CD4-positive, CD25-positive, alpha-beta regulatory T cell (primary cell): ENCODE results near the gene LMO7. TPM values are rescaled to one million over a fixed set of nuclear protein-coding genes. Genes with fewer than 3 reads are reported as not detected.

Experiments used
- ATAC-seq, 2 donors: fragments of 150-1000 bp; cut with Tn5 transposase; one replicate each; pipeline ENCODE4 v1.10.0; 2021; ENCODE audit warnings: low read depth in 2 of 2, moderate number of reproducible peaks in 2 of 2, moderate library complexity in 1 of 2
- DNase-seq, 3 donors: peaks; one replicate each; pipeline versions ENCODE4 v3.0.0 to v3.0.0-alpha.2; 2012 to 2022; ENCODE audit warnings: mixed read lengths in 1 of 3
- H3K27ac ChIP-seq: one replicate; pipeline ENCODE4 v1.7.0; 2013; ENCODE audit warnings: mild to moderate bottlenecking, low read length; ENCODE audit not compliant: insufficient read depth, poor library complexity, severe bottlenecking
- H3K27me3 ChIP-seq: one replicate; pipeline ENCODE4 v1.7.0; 2013; ENCODE audit warnings: low read length; ENCODE audit not compliant: control insufficient read depth, insufficient read depth
- H3K36me3 ChIP-seq: one replicate; pipeline ENCODE4 v1.7.0; 2013; ENCODE audit warnings: mild to moderate bottlenecking, low read length, moderate library complexity; ENCODE audit not compliant: control insufficient read depth, insufficient read depth
- H3K4me1 ChIP-seq: 2 replicates; pipeline ENCODE4 v1.7.0; 2013; ENCODE audit warnings: mild to moderate bottlenecking, low read length; ENCODE audit not compliant: insufficient read depth, control insufficient read depth, poor library complexity, severe bottlenecking
- H3K4me3 ChIP-seq: one replicate; pipeline ENCODE4 v1.7.0; 2013; ENCODE audit warnings: low read depth, mild to moderate bottlenecking, low read length, moderate library complexity
- H3K9me3 ChIP-seq, 2 experiments: 1 replicate in 1 of 2; 2 replicates in 1 of 2; pipeline ENCODE4 v1.7.0; 2013; ENCODE audit warnings: low read length in 2 of 2, mild to moderate bottlenecking in 1 of 2, moderate library complexity in 1 of 2; ENCODE audit not compliant: control insufficient read depth in 2 of 2
- H3K27ac Mint-ChIP-seq, 3 donors: one replicate each; pipeline ENCODE4 v1.8.0; 2020 to 2022; ENCODE audit warnings: mild to moderate bottlenecking in 3 of 3, mixed read lengths in 3 of 3, moderate library complexity in 2 of 3
- H3K27me3 Mint-ChIP-seq: one replicate; pipeline ENCODE4 v1.8.0; 2022; ENCODE audit warnings: mild to moderate bottlenecking, mixed read lengths
- H3K36me3 Mint-ChIP-seq: one replicate; pipeline ENCODE4 v1.8.0; 2020; ENCODE audit warnings: mixed read lengths
- H3K4me1 Mint-ChIP-seq, 4 donors: one replicate each; pipeline ENCODE4 v1.8.0; 2020 to 2022; ENCODE audit warnings: mixed read lengths in 4 of 4, mild to moderate bottlenecking in 1 of 4
- H3K4me3 Mint-ChIP-seq, 4 donors: one replicate each; pipeline ENCODE4 v1.8.0; 2020 to 2022; ENCODE audit warnings: mild to moderate bottlenecking in 4 of 4, mixed read lengths in 4 of 4, moderate library complexity in 3 of 4
- H3K9me3 Mint-ChIP-seq, 7 donors: one replicate each; pipeline ENCODE4 v1.8.0; 2020 to 2022; ENCODE audit warnings: mixed read lengths in 7 of 7, mild to moderate bottlenecking in 3 of 7, moderate library complexity in 2 of 7
- polyA plus RNA-seq, 4 donors: library from polyadenylated mRNA; unstranded; fragments of 300-500 nt; fragmentation: Illumina TruSeq; gene quantifications; one replicate each; pipeline ENCODE4 v1.2.3, GENCODE V29; 2021
- total RNA-seq: library from RNA; stranded (reverse); gene quantifications from one replicate; pipeline ENCODE4 v1.2.3, GENCODE V29; 2022

Gene LMO7
- total and polyA plus RNA-seq, 5 donors from 2014 or later, result 4.2 to 22.5 (median 10.6) TPM

GRCh38 chr13:75745387-75745786 lies 109.3 kb downstream of the LMO7 start:
- peaks cover 9% of the 10 kb centered on the region for H3K36me3 Mint-ChIP-seq
- Histone ChIP-seq H3K27ac (no peak overlapping the region), H3K9me3 (no peaks in the 10 kb centered on the region), H3K4me3 (no peak overlapping the region), H3K4me1 (no peaks in the 10 kb centered on the region), H3K27me3 (no peaks in the 10 kb centered on the region), H3K36me3 (no peaks in the 10 kb centered on the region)
- peaks cover 0 to 10% (median 3%) of the 10 kb centered on the region in 7 donors for H3K9me3 Mint-ChIP-seq
- no peak for DNase-seq
- H3K27ac Mint-ChIP-seq, result no peak overlapping the region
- H3K27me3 Mint-ChIP-seq, result no peaks in the 10 kb centered on the region
- no peak overlapping the region for H3K4me3 Mint-ChIP-seq
- ATAC-seq, result no peak
- H3K4me1 Mint-ChIP-seq, result no peaks in the 10 kb centered on the region

- Mint-ChIP-seq H3K27me3 (no peaks in the 10 kb centered on the region), H3K9me3 (peaks cover 0 to 4% (median 2%) of the 10 kb centered on the region in 7 donors), H3K36me3 (peaks cover 5% of the 10 kb centered on the region), H3K4me1 (no peaks in the 10 kb centered on the region), H3K4me3 (no peak overlapping the region), H3K27ac (peak overlapping the region in 1 of 3 donors; percentile 57)
- Histone ChIP-seq H3K4me1 (no peaks in the 10 kb centered on the region), H3K36me3 (no peaks in the 10 kb centered on the region), H3K27me3 (no peaks in the 10 kb centered on the region), H3K4me3 (no peak overlapping the region), H3K27ac (no peak overlapping the region), H3K9me3 (no peaks in the 10 kb centered on the region)
- ATAC-seq, result no peak
- DNase-seq, result no peak
Observed at GRCh38 chr13:75748874-75749273, 112.7 kb downstream of the LMO7 start.

GRCh38 chr13:75749407-75749806 lies 113.3 kb downstream of the LMO7 start:
- Histone ChIP-seq H3K9me3 (no peaks in the 10 kb centered on the region), H3K27ac (no peak overlapping the region), H3K36me3 (no peaks in the 10 kb centered on the region), H3K4me1 (no peaks in the 10 kb centered on the region), H3K27me3 (no peaks in the 10 kb centered on the region), H3K4me3 (no peak overlapping the region)
- Mint-ChIP-seq H3K36me3 (peaks cover 8% of the 10 kb centered on the region), H3K9me3 (peaks cover 0 to 8% (median 3%) of the 10 kb centered on the region in 7 donors), H3K4me1 (no peaks in the 10 kb centered on the region), H3K4me3 (no peak overlapping the region), H3K27me3 (no peaks in the 10 kb centered on the region), H3K27ac (no peak overlapping the region)
- ATAC-seq (no peak), DNase-seq (no peak)

- peaks cover 0 to 8% (median 6%) of the 10 kb centered on the region in 4 donors for H3K4me1 Mint-ChIP-seq
- H3K36me3 ChIP-seq, result no peaks in the 10 kb centered on the region
- peaks cover 8% of the 10 kb centered on the region for H3K36me3 Mint-ChIP-seq
- peaks cover 0 to 8% (median 4%) of the 10 kb centered on the region in 7 donors for H3K9me3 Mint-ChIP-seq
- no peaks in the 10 kb centered on the region for H3K4me1 ChIP-seq
- DNase-seq (no peak), ATAC-seq (no peak)
- H3K27me3 Mint-ChIP-seq, result no peaks in the 10 kb centered on the region
- H3K27me3 ChIP-seq, result no peaks in the 10 kb centered on the region
- no peak overlapping the region for H3K4me3 Mint-ChIP-seq
- no peak overlapping the region for H3K27ac ChIP-seq
- H3K27ac Mint-ChIP-seq, result no peak overlapping the region
- H3K9me3 ChIP-seq, result no peaks in the 10 kb centered on the region
- no peak overlapping the region for H3K4me3 ChIP-seq
Observed at GRCh38 chr13:75751350-75751749, 115.2 kb downstream of the LMO7 start.

GRCh38 chr13:75752826-75753225 lies 116.7 kb downstream of the LMO7 start:
- Mint-ChIP-seq H3K4me3 (no peak overlapping the region), H3K27me3 (no peaks in the 10 kb centered on the region)

GRCh38 chr13:75754936-75755335 lies 118.8 kb downstream of the LMO7 start:
- Histone ChIP-seq H3K4me3 (no peak overlapping the region), H3K27ac (no peak overlapping the region), H3K4me1 (peaks cover 3% of the 10 kb centered on the region), H3K36me3 (no peaks in the 10 kb centered on the region), H3K9me3 (no peaks in the 10 kb centered on the region), H3K27me3 (no peaks in the 10 kb centered on the region)
- ATAC-seq, result no peak
- H3K27me3 Mint-ChIP-seq, result no peaks in the 10 kb centered on the region
- no peak overlapping the region for H3K27ac Mint-ChIP-seq
- H3K9me3 Mint-ChIP-seq, result peaks cover 0 to 8% (median 4%) of the 10 kb centered on the region in 7 donors
- peaks cover 8% of the 10 kb centered on the region for H3K36me3 Mint-ChIP-seq
- H3K4me1 Mint-ChIP-seq, result peaks cover 3 to 32% (median 20%) of the 10 kb centered on the region in 4 donors
- no peak overlapping the region for H3K4me3 Mint-ChIP-seq
- no peak for DNase-seq

More at GRCh38 chr13:75752826-75753225, 116.7 kb downstream of the LMO7 start:
- no peak for ATAC-seq
- no peaks in the 10 kb centered on the region for H3K36me3 ChIP-seq
- no peaks in the 10 kb centered on the region for H3K9me3 ChIP-seq
- no peak overlapping the region for H3K27ac ChIP-seq
- Mint-ChIP-seq H3K9me3 (peaks cover 0 to 8% (median 4%) of the 10 kb centered on the region in 7 donors), H3K36me3 (peaks cover 8% of the 10 kb centered on the region), H3K27ac (peak overlapping the region in 1 of 3 donors; percentile 9), H3K4me1 (peaks cover 3 to 23% (median 16%) of the 10 kb centered on the region in 4 donors)
- H3K4me3 ChIP-seq, result no peak overlapping the region
- peaks cover 3% of the 10 kb centered on the region for H3K4me1 ChIP-seq
- no peaks in the 10 kb centered on the region for H3K27me3 ChIP-seq
- DNase-seq, result no peak

- peaks cover 0 to 8% (median 4%) of the 10 kb centered on the region in 7 donors for H3K9me3 Mint-ChIP-seq
- H3K4me1 ChIP-seq, result peaks cover 19% of the 10 kb centered on the region
- ATAC-seq, result no peak
- no peaks in the 10 kb centered on the region for H3K9me3 ChIP-seq
- no peak overlapping the region for H3K27ac ChIP-seq
- no peak for DNase-seq
- peaks cover 8% of the 10 kb centered on the region for H3K36me3 Mint-ChIP-seq
- peak overlapping the region in 1 of 3 donors; percentile 95 for H3K27ac Mint-ChIP-seq
- H3K27me3 Mint-ChIP-seq, result no peaks in the 10 kb centered on the region
- no peaks in the 10 kb centered on the region for H3K27me3 ChIP-seq
- peaks cover 9 to 50% (median 30%) of the 10 kb centered on the region in 4 donors for H3K4me1 Mint-ChIP-seq
- H3K36me3 ChIP-seq, result no peaks in the 10 kb centered on the region
- H3K4me3 ChIP-seq, result no peak overlapping the region
- H3K4me3 Mint-ChIP-seq, result no peak overlapping the region
Observed at GRCh38 chr13:75757336-75757735, 121.2 kb downstream of the LMO7 start.

GRCh38 chr13:75759531-75759930 lies 123.4 kb downstream of the LMO7 start:
- H3K4me1 ChIP-seq, result peaks cover 26% of the 10 kb centered on the region
- H3K36me3 Mint-ChIP-seq, result no peaks in the 10 kb centered on the region
- H3K27me3 Mint-ChIP-seq, result no peaks in the 10 kb centered on the region
- no peak overlapping the region for H3K27ac ChIP-seq
- no peak overlapping the region for H3K4me3 ChIP-seq
- no peaks in the 10 kb centered on the region for H3K27me3 ChIP-seq
- ATAC-seq (no peak), DNase-seq (no peak)
- H3K4me1 Mint-ChIP-seq, result peaks cover 17 to 70% (median 43%) of the 10 kb centered on the region in 4 donors
- H3K9me3 Mint-ChIP-seq, result peaks cover 0 to 4% (median 0%) of the 10 kb centered on the region in 7 donors
- H3K9me3 ChIP-seq, result no peaks in the 10 kb centered on the region
- H3K27ac Mint-ChIP-seq, result peak overlapping the region in 2 of 3 donors; percentile 81 to 90
- peak overlapping the region in 1 of 4 donors; percentile 4 for H3K4me3 Mint-ChIP-seq
- H3K36me3 ChIP-seq, result no peaks in the 10 kb centered on the region
